ENCODE measurements around the gene SLC39A3. TPM values are rescaled to one million over a fixed set of nuclear protein-coding genes. Genes with fewer than 3 reads are reported as not detected.

The SLC39A3 gene
- total RNA-seq, 1 experiment from 2014 or later = 46.6 TPM

GRCh38 chr19:2719232-2719735, 20.5 kb downstream of the SLC39A3 start:
- TF ChIP-seq TCF7L2 (IDR thresholded peaks at IDR 0.05; ENCODE audit: low read depth, low read length) = no peak
- no peak for TF ChIP-seq SIN3A (IDR thresholded peaks at IDR 0.05; ENCODE audit: borderline replicate concordance, insufficient read depth, low read depth, low read length)
- TF ChIP-seq POLR2AphosphoS5 (IDR thresholded peaks at IDR 0.05; ENCODE audit: low read depth, low read length) = no peak
- no peak for TF ChIP-seq CTCF (IDR thresholded peaks at IDR 0.05)
- no peak for TF ChIP-seq REST (IDR thresholded peaks at IDR 0.05; ENCODE audit: insufficient read depth in 1 of 2, low read depth in 2 of 2, low read length in 1 of 2)
- intact Hi-C loops (cut with micrococcal nuclease; ENCODE audit: unreplicated experiment) (no loop called here), in situ Hi-C loops (cut with HindIII; ENCODE audit: low pct_unique_long_range_greater_than_20kb, low sequenced_read_pairs) (no loop called here)
- H3K4me1 ChIP-seq (ENCODE audit: control insufficient read depth, insufficient read depth, low read length) = peaks cover 15% of the 10 kb centered on the region
- H3K36me3 ChIP-seq (ENCODE audit: control insufficient read depth, insufficient read depth, low read length) = no peaks in the 10 kb centered on the region
- H3K9me3 ChIP-seq (ENCODE audit: control insufficient read depth, insufficient read depth, low read depth, low read length) = no peaks in the 10 kb centered on the region
- DNase-seq (ENCODE audit: low read depth, low spot score) (no peak), ATAC-seq (no peak)
- ChIA-PET POLR2A (no interaction called here), CTCF (no interaction called here)
- BruUV-seq (replicated peaks) = no TSS peak
- no peaks in the 10 kb centered on the region for H3K27me3 ChIP-seq (ENCODE audit: control insufficient read depth, insufficient read depth, low read length)
- H3K4me3 ChIP-seq (ENCODE audit: low read depth in 2 of 2, low read length in 2 of 2) = no peak overlapping the region
- H3K27ac ChIP-seq (ENCODE audit: low read length) = no peak overlapping the region

- BruUV-seq (replicated peaks) = no TSS peak
These were observed 21.9 kb downstream of the SLC39A3 start for GRCh38 chr19:2717638-2718541.

More at GRCh38 chr19:2717638-2718541, 21.9 kb downstream of the SLC39A3 start:
- intact Hi-C loops (cut with micrococcal nuclease; ENCODE audit: unreplicated experiment) = no loop called here
- POLR2A ChIA-PET = no interaction called here
- Histone ChIP-seq H3K4me1 (ENCODE audit: control insufficient read depth, insufficient read depth, low read length) (peaks cover 3% of the 10 kb centered on the region; the same call in 1 of the 2 replicates), H3K9me3 (ENCODE audit: control insufficient read depth, insufficient read depth, low read depth, low read length) (no peaks in the 10 kb centered on the region), H3K36me3 (ENCODE audit: control insufficient read depth, insufficient read depth, low read length) (no peaks in the 10 kb centered on the region), H3K27ac (ENCODE audit: low read length) (no peak overlapping the region), H3K27me3 (ENCODE audit: control insufficient read depth, insufficient read depth, low read length) (no peaks in the 10 kb centered on the region), H3K4me3 (ENCODE audit: low read depth in 2 of 2, low read length in 2 of 2) (no peak overlapping the region)
- CTCF ChIA-PET = interaction anchor here (0.7 kb wide), 1 partner anchor 49 kb away, joined by 4 read pairs; no protein-coding TSS in a partner anchor
- DNase-seq (ENCODE audit: low read depth, low spot score) = no peak
- in situ Hi-C loops (cut with HindIII; ENCODE audit: low pct_unique_long_range_greater_than_20kb, low sequenced_read_pairs) = no loop called here
- TF ChIP-seq POLR2AphosphoS5 (IDR thresholded peaks at IDR 0.05; ENCODE audit: low read depth, low read length) (no peak), REST (IDR thresholded peaks at IDR 0.05; ENCODE audit: insufficient read depth in 1 of 2, low read depth in 2 of 2, low read length in 1 of 2) (no peak), CTCF (IDR thresholded peaks at IDR 0.05) (no peak), SIN3A (IDR thresholded peaks at IDR 0.05; ENCODE audit: borderline replicate concordance, insufficient read depth, low read depth, low read length) (no peak), TCF7L2 (IDR thresholded peaks at IDR 0.05; ENCODE audit: low read depth, low read length) (no peak)
- no peak for ATAC-seq
